ENCODE data around the gene LONRF2.
A peak's percentile ranks its signal among the peaks of the same experiment; 100 is the strongest.

Gene LONRF2

DNA sequence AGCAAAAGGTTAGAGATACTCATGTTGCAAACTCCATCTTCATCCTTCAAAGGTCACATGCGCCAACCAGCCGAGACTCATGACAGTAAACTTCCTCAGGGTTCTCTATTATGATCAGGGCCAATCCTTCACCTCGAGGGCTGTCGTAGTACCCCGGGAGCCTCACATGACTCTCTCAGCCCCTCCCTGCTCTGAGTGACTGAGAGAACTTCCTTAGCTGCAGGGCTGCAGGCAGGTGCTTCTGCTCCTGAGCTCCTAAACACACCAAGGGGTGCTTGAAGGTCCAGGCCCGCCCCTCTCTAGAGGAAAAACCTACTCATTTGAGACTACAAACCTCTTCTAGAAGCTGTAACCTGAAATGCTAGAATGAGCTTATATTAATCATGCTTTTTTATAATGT is 48.2 kb downstream of the LONRF2 start:
- DNase-seq = no peak

DNA sequence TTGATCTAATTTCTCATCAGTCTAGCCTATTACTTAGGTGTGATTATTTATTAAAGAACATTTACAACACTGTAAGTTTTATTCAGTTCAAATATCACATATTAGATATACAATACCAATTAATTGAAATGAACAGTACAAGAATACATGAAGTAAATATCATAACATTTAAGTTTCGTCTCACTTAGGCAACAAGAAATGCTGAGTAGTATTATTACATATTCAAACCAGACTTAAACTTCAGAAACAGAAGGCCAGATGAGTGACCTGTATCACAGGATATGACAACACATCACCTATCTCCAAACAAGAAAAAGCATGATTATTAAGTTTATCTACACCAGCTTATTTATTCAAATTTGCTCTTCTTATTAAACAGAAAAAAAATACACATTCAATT is 48.9 kb downstream of the LONRF2 start:
- DNase-seq = no peak

DNA sequence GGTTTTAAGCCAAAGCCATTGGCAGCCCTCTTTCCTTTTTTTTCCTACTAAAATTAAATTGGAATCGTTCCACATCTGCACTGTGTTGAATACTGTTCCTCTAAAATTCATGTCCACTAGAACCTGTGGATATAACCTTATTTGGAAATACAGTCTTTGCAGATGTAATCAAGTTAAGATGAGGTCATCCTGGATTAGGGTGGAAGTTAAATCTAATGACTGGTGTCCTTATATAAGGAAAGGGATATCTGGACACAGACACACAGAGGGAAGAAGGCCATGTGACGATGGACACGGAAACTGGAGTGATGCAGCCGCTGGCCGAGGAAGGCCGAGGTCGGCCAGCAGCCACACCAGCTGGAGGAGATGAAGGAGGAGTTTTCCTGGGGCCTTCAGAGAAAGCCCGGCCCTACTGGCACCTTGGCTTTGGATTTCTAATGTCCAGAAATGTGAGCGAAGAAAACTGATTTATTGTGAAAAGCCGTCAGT is 49.4 kb downstream of the LONRF2 start:
- DNase-seq = no peak

DNA sequence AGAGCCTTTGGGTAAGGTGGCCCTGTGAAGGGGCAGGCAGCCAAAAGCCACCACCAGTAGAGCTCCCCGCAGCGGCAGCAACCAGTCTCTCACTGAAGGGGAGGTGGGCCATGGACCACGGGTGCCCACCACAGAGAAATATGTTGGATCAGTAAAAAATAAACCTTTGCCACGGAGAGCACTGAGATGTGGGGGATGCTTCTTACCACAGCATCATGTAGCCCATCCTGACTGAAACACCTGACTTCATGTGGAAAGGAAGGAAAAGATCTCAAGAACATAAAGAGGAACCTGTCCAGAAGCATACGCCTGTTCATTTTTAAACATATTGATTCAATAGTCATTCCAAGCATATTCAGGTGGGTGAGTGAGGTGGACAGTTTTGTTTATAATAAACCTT is 51.1 kb downstream of the LONRF2 start:
- no peak for DNase-seq

GRCh38 chr2:100270381-100271146 is 51.7 kb downstream of the LONRF2 start:
- DNase-seq = no peak

GRCh38 chr2:100269889-100270288 is 52.4 kb downstream of the LONRF2 start:
- DNase-seq = no peak

GRCh38 chr2:100268986-100269385 is 53.3 kb downstream of the LONRF2 start:
- DNase-seq = no peak

GRCh38 chr2:100267751-100268150 is 54.5 kb downstream of the LONRF2 start:
- no peak for DNase-seq

DNA sequence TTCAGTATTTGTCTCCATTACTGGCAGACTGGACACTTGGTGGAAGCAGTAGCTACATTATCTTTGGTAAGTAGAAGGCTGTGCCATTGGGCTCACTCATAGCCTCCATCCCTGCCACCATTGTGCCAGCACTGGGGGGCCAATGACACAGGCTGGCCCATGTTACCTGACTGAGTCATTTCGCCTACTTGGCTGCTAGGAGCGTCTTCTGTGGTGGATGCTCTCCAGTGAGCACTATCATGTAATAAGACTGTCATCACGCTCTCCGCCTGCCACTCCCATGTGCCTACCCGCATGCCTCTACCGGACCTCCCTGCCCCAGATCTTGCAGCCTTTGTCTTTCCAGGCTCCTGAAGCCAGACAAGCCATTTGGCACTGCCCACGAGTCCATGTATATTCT is 56.2 kb downstream of the LONRF2 start:
- DNase-seq = no peak

- no peak for DNase-seq
These were observed 57.1 kb downstream of the LONRF2 start for GRCh38 chr2:100265226-100265625.

GRCh38 chr2:100264651-100265050 is 57.6 kb downstream of the LONRF2 start:
- DNase-seq = no peak

DNA sequence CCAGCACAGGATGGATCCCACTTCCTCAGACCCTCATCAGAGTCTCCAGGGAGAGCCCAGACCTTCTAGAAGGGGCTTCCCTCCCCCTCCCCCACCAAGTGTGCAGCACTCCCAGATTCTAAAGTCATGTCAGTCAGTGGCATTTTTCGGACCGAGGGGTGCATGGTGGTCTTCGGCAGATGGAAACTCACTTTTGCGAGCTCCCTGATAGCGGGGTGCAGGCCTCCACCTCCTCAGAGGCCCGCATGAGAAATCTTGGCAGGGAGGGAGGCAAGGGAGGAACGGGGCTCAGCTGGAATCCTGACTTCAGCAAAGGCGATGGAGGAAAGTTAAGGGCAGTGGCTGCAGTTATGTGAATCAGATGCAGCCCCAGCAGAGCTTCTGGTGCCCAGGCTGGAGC is 58.2 kb downstream of the LONRF2 start:
- no peak for DNase-seq

DNA sequence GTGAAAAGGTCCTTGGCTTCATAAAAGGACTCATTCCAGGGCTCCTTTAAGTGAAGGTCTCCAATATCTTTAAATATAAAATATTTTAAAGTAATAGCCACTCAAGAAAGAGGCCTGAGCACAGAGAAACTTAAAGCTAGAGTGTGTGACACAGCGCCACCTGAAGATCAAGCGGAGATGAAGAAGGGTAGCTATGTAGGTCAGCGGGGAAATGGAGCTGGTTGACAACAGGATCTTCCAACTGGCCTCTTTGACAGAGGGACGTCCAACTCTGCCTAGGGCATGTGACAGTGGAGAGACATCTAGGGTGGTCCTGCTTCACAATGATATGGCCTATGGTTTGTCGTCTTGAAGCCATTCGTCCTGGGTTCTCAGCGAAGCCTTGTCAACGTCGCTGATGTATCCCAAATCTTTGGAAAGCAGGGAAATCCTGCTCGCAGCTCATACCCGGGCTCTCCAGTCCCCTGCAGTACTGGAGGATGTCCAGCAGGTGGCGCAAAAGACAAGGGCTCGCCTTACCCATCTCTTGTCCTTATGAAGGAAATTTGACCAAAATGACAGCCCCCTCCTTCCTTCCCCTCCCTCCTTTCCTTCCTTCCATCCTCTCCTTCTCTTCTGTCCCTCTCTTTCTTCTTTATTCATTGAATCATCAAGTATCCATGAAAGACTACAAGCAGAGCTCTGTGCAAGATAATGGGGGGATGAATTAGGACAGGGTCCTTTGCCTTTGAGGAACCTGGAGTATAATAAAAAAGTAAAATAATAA is 59.6 kb downstream of the LONRF2 start:
- DNase-seq = peak; percentile 76

DNA sequence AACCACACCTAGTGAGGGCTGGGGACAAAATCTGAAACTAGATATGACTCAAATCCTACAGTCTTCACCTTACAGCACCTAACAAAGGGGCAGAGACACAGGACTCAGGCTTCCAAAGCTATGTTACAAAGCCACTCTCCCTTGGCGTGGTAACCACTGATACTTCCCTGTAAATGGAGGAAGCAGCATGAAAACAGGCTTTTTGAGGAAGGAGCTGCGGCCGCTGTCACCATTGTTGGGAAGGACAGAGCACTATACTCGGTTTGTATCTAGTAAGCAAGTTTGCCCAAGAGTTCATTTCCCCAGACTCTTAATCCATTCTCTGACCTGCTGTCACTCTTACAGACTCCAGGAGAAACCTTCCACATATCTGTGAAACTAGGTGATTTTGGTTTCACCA is 60.3 kb downstream of the LONRF2 start:
- no peak for DNase-seq

DNA sequence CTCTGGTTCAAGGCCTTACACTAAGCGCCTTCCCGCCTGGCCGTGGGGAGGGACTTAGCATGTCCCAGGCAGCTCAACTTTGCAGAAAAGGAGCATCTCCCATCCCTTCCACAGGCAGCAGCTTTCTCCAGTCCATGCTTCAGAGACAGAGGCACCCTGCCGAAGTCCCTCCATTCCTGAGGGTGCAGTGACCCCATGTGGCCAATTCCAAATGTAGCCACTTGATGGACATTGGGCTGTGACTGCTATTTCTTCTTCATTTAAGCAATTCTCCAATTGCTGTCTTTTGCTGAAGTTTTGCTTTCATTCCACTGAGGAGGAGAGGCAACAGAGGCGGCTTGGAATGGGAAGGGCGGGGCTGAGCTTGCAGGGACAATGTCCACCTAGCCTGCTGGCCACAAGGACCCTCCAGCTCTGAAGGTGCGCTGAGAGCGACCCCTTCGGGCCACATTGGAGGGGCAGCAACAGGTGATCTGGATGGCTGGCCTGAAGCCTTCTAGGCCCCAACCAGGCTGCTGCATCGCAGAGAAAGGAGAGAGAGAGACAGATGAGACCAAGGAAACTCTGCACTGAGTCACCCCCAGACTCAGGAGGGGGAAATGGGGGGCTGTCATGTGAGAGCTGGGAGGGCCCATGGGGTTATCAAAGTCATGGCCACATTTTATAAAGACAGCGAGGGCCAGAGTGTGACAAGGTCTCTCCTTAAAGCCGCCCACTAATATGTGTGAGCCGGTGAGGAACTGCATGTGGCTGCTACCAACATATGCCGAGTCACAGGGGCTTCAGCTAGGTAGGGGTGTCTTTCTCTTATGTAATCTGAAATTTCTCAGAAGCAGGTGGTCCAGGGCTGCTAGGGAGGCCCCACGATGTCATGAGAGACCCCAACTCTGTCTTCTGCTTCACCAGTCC is 61.3 kb downstream of the LONRF2 start:
- peak; percentile 62 for DNase-seq

- no peak for DNase-seq
These were observed 63.2 kb downstream of the LONRF2 start for GRCh38 chr2:100259106-100259505.

GRCh38 chr2:100257939-100258338 is 64.4 kb downstream of the LONRF2 start:
- no peak for DNase-seq

DNA sequence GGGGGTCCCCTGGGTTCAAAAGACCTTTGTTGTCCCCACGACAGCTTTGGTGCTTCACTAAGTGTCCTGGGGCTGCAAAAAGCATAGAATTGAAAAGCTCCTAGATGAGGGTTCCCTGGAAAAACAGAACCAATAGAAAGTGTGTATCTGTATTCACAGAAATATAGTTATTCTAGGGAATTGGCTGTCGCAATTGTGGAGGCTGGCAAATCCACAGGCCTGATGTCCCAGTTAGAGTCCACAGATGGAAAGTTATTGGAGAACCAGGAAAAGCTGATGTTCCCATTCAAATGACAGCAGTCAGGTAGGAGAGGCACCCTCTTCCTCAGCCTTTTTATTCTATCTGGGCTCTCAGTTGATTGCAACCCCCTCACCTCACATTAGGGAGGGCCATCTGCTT is 65.5 kb downstream of the LONRF2 start:
- DNase-seq = no peak

- DNase-seq = no peak
These were observed 65.9 kb downstream of the LONRF2 start for GRCh38 chr2:100256416-100256815.

- no peak for DNase-seq
These were observed 67.6 kb downstream of the LONRF2 start for GRCh38 chr2:100254646-100255210.

DNA sequence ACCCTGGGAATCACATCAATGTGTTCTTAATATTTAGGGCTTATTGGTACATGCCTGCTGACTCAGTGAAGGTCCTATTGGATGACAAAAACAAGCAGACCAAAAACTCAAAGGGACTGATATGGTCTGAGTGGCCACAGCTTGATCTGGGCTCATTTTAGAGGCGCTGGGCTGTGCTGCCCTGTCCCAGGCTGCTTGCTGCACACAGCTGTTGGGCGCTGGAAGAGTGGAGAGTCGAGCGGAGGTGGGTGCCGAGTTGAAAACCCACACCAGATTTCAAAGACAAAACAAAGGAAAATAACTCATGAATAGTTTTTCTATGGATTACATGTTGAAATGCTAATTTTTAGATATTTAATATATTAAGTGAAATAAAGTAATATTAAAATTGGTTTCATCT is 68.5 kb downstream of the LONRF2 start:
- DNase-seq = no peak

DNA sequence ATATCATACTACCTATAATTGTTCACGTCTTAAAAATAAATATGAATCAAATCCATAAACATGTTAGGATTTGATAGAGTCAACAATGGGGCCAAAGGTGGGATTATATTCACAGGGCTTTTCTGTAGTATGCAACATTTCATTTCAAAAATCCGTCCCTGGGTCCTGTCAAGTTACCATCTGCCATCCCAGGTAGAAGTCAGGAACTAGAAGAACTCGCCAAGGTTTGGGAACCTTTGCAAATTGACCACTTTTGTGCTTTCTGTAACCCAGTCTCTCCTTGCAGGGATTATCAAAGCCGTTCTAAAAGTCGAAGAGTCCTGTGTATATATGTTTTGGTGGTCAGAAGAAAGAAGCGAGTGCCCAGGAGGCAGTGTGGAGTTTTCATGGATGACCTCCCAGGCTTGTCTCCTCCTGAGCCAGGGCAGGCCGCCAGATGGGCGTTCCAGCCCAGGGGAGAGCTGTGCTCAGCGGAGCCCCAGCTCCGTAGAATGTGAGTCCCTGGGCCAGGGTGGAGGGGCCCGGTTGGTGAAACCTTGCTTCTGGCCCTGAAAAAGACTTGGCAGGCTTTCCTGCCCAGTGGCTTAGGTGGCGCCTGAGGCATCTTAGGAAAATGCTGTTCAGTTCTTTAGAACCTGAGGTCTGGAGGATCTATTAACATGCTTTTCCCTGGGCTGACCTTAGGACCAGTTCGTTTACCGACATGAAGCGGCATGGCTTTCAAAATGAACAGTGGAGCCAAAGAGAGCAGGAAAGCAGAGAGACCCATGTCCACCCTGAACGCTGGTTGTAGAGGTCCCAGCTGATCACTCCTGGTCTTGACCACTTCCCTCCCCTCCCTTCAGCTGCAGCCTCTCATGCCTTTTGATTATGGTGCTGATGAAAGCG is 69.2 kb downstream of the LONRF2 start:
- no peak for DNase-seq

Data from hematopoietic multipotent progenitor cell treated with erythropoietin and hydrocortisone succinate and interleukin-3 and kit ligand, for 6 days (in vitro differentiated cells).